ENCODE measurements around the gene PAFAH1B1.

GRCh38 chr17:2689411-2690164 is 96.1 kb downstream of the PAFAH1B1 start:
- TF ChIP-seq CTCF (IDR thresholded peaks at IDR 0.05; ENCODE audit: low read depth, low read length, missing input control) (no peak), GABPA (IDR thresholded peaks at IDR 0.05 in 1 of 2, conservative IDR thresholded peaks at IDR 0.05 in 1 of 2) (no peak), FOXA1 (IDR thresholded peaks at IDR 0.05) (no peak), HNF4G (IDR thresholded peaks at IDR 0.05) (no peak), RXRA (IDR thresholded peaks at IDR 0.05) (no peak), YY1 (IDR thresholded peaks at IDR 0.05) (no peak), MAX (IDR thresholded peaks at IDR 0.05) (no peak), REST (IDR thresholded peaks at IDR 0.05) (no peak), ZBTB33 (IDR thresholded peaks at IDR 0.05) (no peak), HNF4A (conservative IDR thresholded peaks at IDR 0.05) (no peak)
